HepG2 (cell line): ENCODE data around the gene CDK14. TPM values are rescaled to one million over a fixed set of nuclear protein-coding genes. Genes with fewer than 3 reads are reported as not detected.

Experiments
- ATAC-seq: fragments of 200-7000 bp; cut with Tn5 transposase; 3 replicates; pipeline ENCODE4 v1.9.1; 2020; ENCODE audit warnings: mild to moderate bottlenecking, moderate library complexity
- BruUV-seq: library from RNA; stranded (reverse); fragments of 400-500 nt; replicated peaks from 2 replicates; lab custom pipeline; 2021; lab: Mats Ljungman, UMichigan
- CTCF ChIA-PET: fragments of 300-600 bp; formaldehyde crosslinking; extraction: SDS; loops from one replicate; lab custom pipeline; 2021; ENCODE audit warnings: low total read pairs, inconsistent platforms, low intra/inter-chr PET ratio; lab: Yijun Ruan, JAX
- POLR2A ChIA-PET: fragments of 350-600 bp; sonication (Branson Sonifier 250); formaldehyde crosslinking; loops from one replicate; lab custom pipeline; 2020; ENCODE audit warnings: antibody characterized with exemption, inconsistent platforms; lab: Yijun Ruan, JAX
- DNase-seq: peaks from one replicate; pipeline ENCODE4 v3.0.0-alpha.2; 2015; ENCODE audit warnings: low spot score
- FAIRE-seq: peaks from 3 replicates; lab custom pipeline; 2011; peaks lifted over from hg19 to GRCh38; lab: Jason Lieb, UNC
- H2AFZ ChIP-seq: one replicate; pipeline ENCODE4 v1.6.1; 2011; ENCODE audit warnings: low read length, inconsistent platforms
- H3K27ac ChIP-seq: fragments of 300-600 bp; 3 replicates; pipeline ENCODE4 v1.8.0; 2011; ENCODE audit warnings: mixed run types, mild to moderate bottlenecking, mixed read lengths, low read length, inconsistent platforms; ENCODE audit not compliant: insufficient read depth; ENCODE audit errors: extremely low read length
- H3K27me3 ChIP-seq, 2 experiments: fragments of 200-600 bp in 1 of 2; 2 replicates in 1 of 2; 3 replicates in 1 of 2; pipeline versions ENCODE4 v1.6.0 to v1.8.0; 2011; ENCODE audit warnings: low read length in 2 of 2, mild to moderate bottlenecking in 2 of 2, moderate library complexity in 2 of 2, inconsistent platforms in 1 of 2; ENCODE audit not compliant: insufficient read depth in 2 of 2, control insufficient read depth in 1 of 2
- H3K36me3 ChIP-seq, 2 experiments: fragments of 200-600 bp in 1 of 2; replicated peaks in 1 of 2; 2 replicates in 1 of 2; 3 replicates in 1 of 2; pipeline versions ENCODE4 v1.5.1 to v1.8.0; 2011; ENCODE audit warnings: low read length in 2 of 2, inconsistent platforms in 1 of 2; ENCODE audit not compliant: insufficient read depth in 2 of 2, control insufficient read depth in 1 of 2
- H3K4me1 ChIP-seq: 2 replicates; pipeline ENCODE4 v1.5.1; 2012; ENCODE audit warnings: low read length, inconsistent platforms; ENCODE audit not compliant: insufficient read depth
- H3K4me2 ChIP-seq: 2 replicates; pipeline ENCODE4 v1.6.0; 2011; ENCODE audit warnings: low read depth, low read length, inconsistent platforms
- H3K4me3 ChIP-seq, 3 experiments: fragments of 200-600 bp in 1 of 3; sonication (generic), shearing (Covaris generic) in 1 of 3; replicated peaks in 1 of 3; 2 replicates each; pipeline ENCODE4 v1.5.1; 2011 to 2016; ENCODE audit warnings: low read length in 3 of 3, inconsistent platforms in 2 of 3, low read depth in 2 of 3, mild to moderate bottlenecking in 2 of 3, control low read depth in 1 of 3, mixed read lengths in 1 of 3; ENCODE audit not compliant: insufficient read depth in 1 of 3
- H3K79me2 ChIP-seq: one replicate; pipeline ENCODE4 v1.6.1; 2011; ENCODE audit warnings: low read length, inconsistent platforms; ENCODE audit not compliant: insufficient read depth
- H3K9ac ChIP-seq: 2 replicates; pipeline ENCODE4 v1.6.0; 2011; ENCODE audit warnings: mild to moderate bottlenecking, low read depth, low read length, inconsistent platforms; ENCODE audit not compliant: insufficient read depth
- H3K9me3 ChIP-seq: 2 replicates; pipeline ENCODE4 v1.5.1; 2012; ENCODE audit warnings: mild to moderate bottlenecking, low read length
- H4K20me1 ChIP-seq: 2 replicates; pipeline ENCODE4 v1.6.0; 2011; ENCODE audit warnings: inconsistent platforms, mild to moderate bottlenecking, low read length, moderate library complexity; ENCODE audit not compliant: insufficient read depth
- FOXP4 ChIP-seq: sonication (generic); formaldehyde crosslinking; IDR thresholded peaks from 2 replicates; pipeline ENCODE4 v1.4.0; 2020; ENCODE audit warnings: missing genetic modification reagents
- GABPA ChIP-seq, 2 experiments: IDR thresholded peaks; 2 replicates each; pipeline ENCODE4 v1.6.1; 2011 to 2016; ENCODE audit warnings: low read depth in 2 of 2, low read length in 1 of 2, missing biosample characterization in 1 of 2, missing genetic modification characterization in 1 of 2
- HHEX ChIP-seq: IDR thresholded peaks from 2 replicates; pipeline ENCODE4 v1.6.1; 2016; ENCODE audit warnings: control low read depth
- IRF1 ChIP-seq: sonication (generic); formaldehyde crosslinking; IDR thresholded peaks from 2 replicates; pipeline ENCODE4 v1.4.0; 2020; ENCODE audit warnings: low read depth, mild to moderate bottlenecking, missing genetic modification reagents
- IRF2 ChIP-seq: IDR thresholded peaks from 2 replicates; pipeline ENCODE4 v1.6.1; 2018; ENCODE audit warnings: missing genetic modification reagents, missing compliant biosample characterization
- KMT2B ChIP-seq: IDR thresholded peaks from 2 replicates; pipeline ENCODE4 v1.6.1; 2016; ENCODE audit warnings: missing genetic modification reagents, missing compliant biosample characterization
- NCOA2 ChIP-seq: sonication (generic); formaldehyde crosslinking; IDR thresholded peaks from 2 replicates; pipeline ENCODE4 v1.8.0; 2022; ENCODE audit warnings: inconsistent platforms
- RFX3 ChIP-seq: IDR thresholded peaks from 2 replicates; pipeline ENCODE4 v1.6.1; 2016; ENCODE audit warnings: missing biosample characterization, missing genetic modification reagents
- TOPORS ChIP-seq: sonication (generic); formaldehyde crosslinking; IDR thresholded peaks from 2 replicates; pipeline ENCODE4 v1.8.0; 2023; ENCODE audit warnings: mild to moderate bottlenecking, missing genetic modification reagents
- ZHX1 ChIP-seq: sonication (generic); formaldehyde crosslinking; IDR thresholded peaks from 2 replicates; pipeline ENCODE4 v1.8.1; 2022; ENCODE audit warnings: low read depth, mild to moderate bottlenecking, missing genetic modification reagents
- ZMYM4 ChIP-seq: sonication (generic); formaldehyde crosslinking; IDR thresholded peaks from 2 replicates; pipeline ENCODE4 v1.8.1; 2023; ENCODE audit warnings: mild to moderate bottlenecking, missing genetic modification reagents
- ZNF207 ChIP-seq: fragments of 450-650 bp; IDR thresholded peaks from 2 replicates; pipeline ENCODE4 v1.6.1; 2016; ENCODE audit warnings: antibody characterized with exemption, borderline replicate concordance
- ZNF3 ChIP-seq: IDR thresholded peaks from 2 replicates; pipeline ENCODE4 v1.7.0; 2017; ENCODE audit warnings: inconsistent platforms
- ZSCAN22 ChIP-seq: sonication (generic); formaldehyde crosslinking; IDR thresholded peaks from 2 replicates; pipeline ENCODE4 v1.4.0; 2020; ENCODE audit warnings: mild to moderate bottlenecking, missing genetic modification reagents
- in situ Hi-C: cut with HindIII; loops from 2 replicates; pipeline ENCODE4 v1.10.0; 2017; ENCODE audit warnings: low pct_unique_long_range_greater_than_20kb; ENCODE audit not compliant: extremely low pct_ligation_motif_present
- intact Hi-C: fragments of 100-400 bp; cut with micrococcal nuclease; formaldehyde crosslinking; loops from one replicate; pipeline ENCODE4 v1.10.0; 2022; ENCODE audit not compliant: unreplicated experiment
- polyA plus RNA-seq, 8 experiments: library from polyadenylated mRNA; depleted of rRNA in 3 of 8; stranded (reverse) in 7 of 8; unstranded in 1 of 8; fragments of >200 nt; fragmentation: Illumina TruSeq in 4 of 8; extraction: Trizol in 4 of 8; gene quantifications; 2 replicates each; pipeline versions ENCODE4 v1.2.1 to v1.2.3, GENCODE V29; 2011 to 2016; ENCODE audit warnings: low read depth in 4 of 8, missing spikeins in 1 of 8, mixed read lengths in 1 of 8; ENCODE audit not compliant: insufficient read depth in 1 of 8
- total RNA-seq, 5 experiments: library from RNA; depleted of rRNA; stranded (reverse); fragments of >200 nt; fragmentation: Illumina TruSeq; extraction: Trizol; gene quantifications; 2 replicates each; pipeline ENCODE4 v1.2.3, GENCODE V29; 2016; ENCODE audit warnings: low read depth in 1 of 5

Gene CDK14
- total and polyA plus RNA-seq, 2 of the 13 experiments (the other 11 are each of a cell fraction or from before 2014, with no cell fraction given): 0.26 to 0.71 TPM

GRCh38 chr7:90693939-90694338 is 97.8 kb downstream of the CDK14 start:
- Histone ChIP-seq H3K4me3 (no peak overlapping the region), H3K79me2 (no peaks in the 10 kb centered on the region), H3K4me1 (no peaks in the 10 kb centered on the region), H2AFZ (no peak overlapping the region), H3K36me3 (no peaks in the 10 kb centered on the region), H3K9ac (no peak overlapping the region), H3K4me2 (no peak overlapping the region), H3K9me3 (no peaks in the 10 kb centered on the region), H3K27me3 (no peaks in the 10 kb centered on the region), H3K27ac (no peak overlapping the region), H4K20me1 (no peaks in the 10 kb centered on the region)
- FAIRE-seq: no peak
- no peak for TF ChIP-seq ZNF3 (CRISPR knock-in tag)
- no peak for TF ChIP-seq TOPORS
- no peak for TF ChIP-seq RFX3 (CRISPR knock-in tag)
- no peak for TF ChIP-seq ZHX1 (CRISPR knock-in tag)
- TF ChIP-seq IRF1 (CRISPR knock-in tag): no peak
- TF ChIP-seq GABPA (IDR thresholded peaks at IDR 0.05; ENCODE audit: low read depth, low read length): no peak
- TF ChIP-seq GABPA (CRISPR knock-in tag; IDR thresholded peaks at IDR 0.05; ENCODE audit: low read depth): no peak
- no peak for TF ChIP-seq ZNF207
- no peak for TF ChIP-seq NCOA2 (CRISPR knock-in tag)
- TF ChIP-seq IRF2 (CRISPR knock-in tag): no peak
- TF ChIP-seq ZMYM4 (CRISPR knock-in tag): no peak
- no peak for TF ChIP-seq HHEX
- TF ChIP-seq ZSCAN22 (CRISPR knock-in tag): no peak
- TF ChIP-seq KMT2B: no peak
- no peak for TF ChIP-seq FOXP4 (CRISPR knock-in tag)
- ATAC-seq: no peak
- ChIA-PET POLR2A (no interaction called here), CTCF (no interaction called here)
- in situ Hi-C loops (no loop called here), intact Hi-C loops (no loop called here)
- DNase-seq: no peak
- no TSS peak for BruUV-seq
